Astrocyte (in vitro differentiated cells and primary cell): Measurements from ENCODE around the gene APLP2. TPM values are rescaled to one million over a fixed set of nuclear protein-coding genes. Genes with fewer than 3 reads are reported as not detected.

Experiments used
- DNase-seq: peaks from one replicate; pipeline ENCODE4 v3.0.0-alpha.2; 2010; ENCODE audit warnings: low read depth
- FAIRE-seq: peaks from 2 replicates; lab custom pipeline; 2011; peaks lifted over from hg19 to GRCh38; lab: Jason Lieb, UNC
- H2AFZ ChIP-seq: 2 replicates; pipeline ENCODE4 v1.6.0; 2012; ENCODE audit warnings: low read depth, low read length, inconsistent platforms
- H3K27ac ChIP-seq: 2 replicates; pipeline ENCODE4 v1.5.1; 2011; ENCODE audit warnings: low read depth, low read length, inconsistent platforms
- H3K27me3 ChIP-seq: 2 replicates; pipeline ENCODE4 v1.6.0; 2011; ENCODE audit warnings: low read length, inconsistent platforms; ENCODE audit not compliant: insufficient read depth
- H3K36me3 ChIP-seq: 2 replicates; pipeline ENCODE4 v1.5.1; 2011; ENCODE audit warnings: low read length, inconsistent platforms; ENCODE audit not compliant: insufficient read depth
- H3K4me1 ChIP-seq: 2 replicates; pipeline ENCODE4 v1.5.1; 2011; ENCODE audit warnings: low read length, inconsistent platforms; ENCODE audit not compliant: insufficient read depth
- H3K4me2 ChIP-seq: 2 replicates; pipeline ENCODE4 v1.6.0; 2012; ENCODE audit warnings: low read length, inconsistent platforms
- H3K4me3 ChIP-seq: 2 replicates; pipeline ENCODE4 v1.5.1; 2011; ENCODE audit warnings: low read depth, mild to moderate bottlenecking, low read length, inconsistent platforms; ENCODE audit not compliant: insufficient read depth
- H3K79me2 ChIP-seq: 2 replicates; pipeline ENCODE4 v1.6.0; 2012; ENCODE audit warnings: mild to moderate bottlenecking, low read length, inconsistent platforms; ENCODE audit not compliant: insufficient read depth
- H3K9ac ChIP-seq: 2 replicates; pipeline ENCODE4 v1.6.0; 2012; ENCODE audit warnings: mild to moderate bottlenecking, low read length, inconsistent platforms
- H3K9me3 ChIP-seq: 2 replicates; pipeline ENCODE4 v1.5.1; 2012; ENCODE audit warnings: low read depth, mild to moderate bottlenecking, low read length, inconsistent platforms; ENCODE audit not compliant: insufficient read depth
- H4K20me1 ChIP-seq: 2 replicates; pipeline ENCODE4 v1.6.0; 2012; ENCODE audit warnings: low read length, inconsistent platforms; ENCODE audit not compliant: insufficient read depth
- H3K27ac Mint-ChIP-seq: one replicate; pipeline ENCODE4 v1.8.0; 2021; ENCODE audit warnings: mild to moderate bottlenecking, mixed read lengths; ENCODE audit not compliant: unreplicated experiment
- H3K27me3 Mint-ChIP-seq: one replicate; pipeline ENCODE4 v1.8.0; 2021; ENCODE audit warnings: low read depth, mixed read lengths; ENCODE audit not compliant: unreplicated experiment
- H3K36me3 Mint-ChIP-seq: one replicate; pipeline ENCODE4 v1.8.0; 2021; ENCODE audit warnings: low read depth, mixed read lengths; ENCODE audit not compliant: unreplicated experiment
- H3K4me1 Mint-ChIP-seq: one replicate; pipeline ENCODE4 v1.8.0; 2021; ENCODE audit warnings: low read depth, mixed read lengths; ENCODE audit not compliant: unreplicated experiment
- H3K4me3 Mint-ChIP-seq: one replicate; pipeline ENCODE4 v1.8.0; 2021; ENCODE audit warnings: mild to moderate bottlenecking, moderate library complexity, mixed read lengths; ENCODE audit not compliant: unreplicated experiment
- H3K9me3 Mint-ChIP-seq: one replicate; pipeline ENCODE4 v1.8.0; 2021; ENCODE audit warnings: mild to moderate bottlenecking, mixed read lengths; ENCODE audit not compliant: unreplicated experiment
- EZH2 ChIP-seq: IDR thresholded peaks from 2 replicates; pipeline ENCODE4 v1.6.1; 2012; ENCODE audit warnings: mild to moderate bottlenecking, low read length, inconsistent platforms; ENCODE audit not compliant: insufficient read depth
- total RNA-seq: library from RNA; stranded (reverse); gene quantifications from 2 replicates; pipeline ENCODE4 v1.2.1, GENCODE V29; 2021
- TF ChIP-seq, protein P1 (sequence below): IDR thresholded peaks from 2 replicates; pipeline ENCODE4 v1.5.1; 2011; ENCODE audit warnings: low read depth, mild to moderate bottlenecking, inconsistent platforms, low read length, moderate library complexity; ENCODE audit not compliant: insufficient read depth

Gene APLP2
- total RNA-seq, 1 donor from 2014 or later = 849 TPM

DNA sequence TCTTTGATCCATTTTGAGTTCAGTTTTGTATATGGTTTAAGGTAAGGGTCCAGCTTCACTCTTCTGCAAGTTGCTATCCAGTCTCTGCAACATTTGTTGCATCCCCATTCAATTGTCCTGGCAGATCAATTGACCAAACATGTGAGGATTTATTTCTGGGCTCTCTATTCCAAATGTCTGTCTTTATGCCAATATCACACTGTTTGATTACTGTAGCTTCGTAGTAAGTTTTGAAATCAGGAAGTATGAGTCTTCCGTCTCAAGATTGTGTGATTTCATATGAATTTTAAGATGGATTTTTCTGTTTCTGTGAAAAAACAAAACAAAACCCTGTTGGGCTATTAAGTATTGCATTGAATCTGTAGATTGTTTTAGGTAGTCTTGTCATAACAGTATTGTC is 17.0 kb downstream of the APLP2 start:
- DNase-seq = no peak
- Histone ChIP-seq H3K79me2 (peaks cover 74% of the 10 kb centered on the region), H3K36me3 (no peaks in the 10 kb centered on the region), H3K9me3 (no peaks in the 10 kb centered on the region), H3K9ac (no peak overlapping the region), H3K4me3 (no peak overlapping the region), H4K20me1 (peaks cover 74% of the 10 kb centered on the region), H2AFZ (no peak overlapping the region), H3K4me1 (no peaks in the 10 kb centered on the region), H3K27ac (no peak overlapping the region), H3K4me2 (no peak overlapping the region), H3K27me3 (no peaks in the 10 kb centered on the region)
- TF ChIP-seq, protein P1, sequence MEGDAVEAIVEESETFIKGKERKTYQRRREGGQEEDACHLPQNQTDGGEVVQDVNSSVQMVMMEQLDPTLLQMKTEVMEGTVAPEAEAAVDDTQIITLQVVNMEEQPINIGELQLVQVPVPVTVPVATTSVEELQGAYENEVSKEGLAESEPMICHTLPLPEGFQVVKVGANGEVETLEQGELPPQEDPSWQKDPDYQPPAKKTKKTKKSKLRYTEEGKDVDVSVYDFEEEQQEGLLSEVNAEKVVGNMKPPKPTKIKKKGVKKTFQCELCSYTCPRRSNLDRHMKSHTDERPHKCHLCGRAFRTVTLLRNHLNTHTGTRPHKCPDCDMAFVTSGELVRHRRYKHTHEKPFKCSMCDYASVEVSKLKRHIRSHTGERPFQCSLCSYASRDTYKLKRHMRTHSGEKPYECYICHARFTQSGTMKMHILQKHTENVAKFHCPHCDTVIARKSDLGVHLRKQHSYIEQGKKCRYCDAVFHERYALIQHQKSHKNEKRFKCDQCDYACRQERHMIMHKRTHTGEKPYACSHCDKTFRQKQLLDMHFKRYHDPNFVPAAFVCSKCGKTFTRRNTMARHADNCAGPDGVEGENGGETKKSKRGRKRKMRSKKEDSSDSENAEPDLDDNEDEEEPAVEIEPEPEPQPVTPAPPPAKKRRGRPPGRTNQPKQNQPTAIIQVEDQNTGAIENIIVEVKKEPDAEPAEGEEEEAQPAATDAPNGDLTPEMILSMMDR = no peak
- TF ChIP-seq EZH2 = no peak
- Mint-ChIP-seq H3K27me3 (no peaks in the 10 kb centered on the region), H3K9me3 (no peaks in the 10 kb centered on the region), H3K4me1 (peaks cover 23% of the 10 kb centered on the region), H3K27ac (no peak overlapping the region), H3K4me3 (no peak overlapping the region), H3K36me3 (peaks cover 5% of the 10 kb centered on the region)
- no peak for FAIRE-seq

DNA sequence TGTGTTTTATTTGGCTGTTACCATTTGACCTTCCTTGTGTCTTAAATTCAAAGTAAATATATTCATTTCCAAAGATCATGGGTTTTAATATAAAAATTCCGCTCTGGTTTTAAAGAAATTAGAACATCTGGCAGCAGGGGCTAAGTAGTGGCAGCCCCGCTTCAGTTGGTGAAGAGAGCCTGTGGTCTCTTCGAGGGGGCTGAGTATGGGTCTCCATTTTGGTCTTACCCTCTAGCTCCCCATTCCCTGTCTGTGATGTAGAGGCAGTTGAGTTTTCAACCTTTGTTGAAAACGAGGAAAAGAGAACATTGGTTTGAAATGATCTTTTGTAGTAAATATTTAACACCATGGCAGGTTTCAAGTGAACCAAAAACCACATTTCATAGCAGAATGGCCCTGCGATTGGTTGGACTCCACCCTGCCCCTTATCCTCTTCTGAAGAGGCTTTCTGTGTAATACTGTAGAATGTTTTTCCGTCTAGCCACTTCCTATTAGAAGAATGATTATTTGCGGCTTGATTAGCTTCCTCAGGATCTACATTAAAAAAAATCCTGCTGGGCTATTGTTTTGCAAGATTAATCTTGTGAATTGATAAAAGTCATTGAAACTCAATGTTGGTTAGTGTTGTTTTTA is 17.7 kb downstream of the APLP2 start:
- TF ChIP-seq, protein P1 = no peak
- no peak for TF ChIP-seq EZH2
- Histone ChIP-seq H4K20me1 (peaks cover 69% of the 10 kb centered on the region), H3K9ac (no peak overlapping the region), H3K4me2 (no peak overlapping the region), H2AFZ (no peak overlapping the region), H3K9me3 (no peaks in the 10 kb centered on the region), H3K4me1 (no peaks in the 10 kb centered on the region), H3K4me3 (no peak overlapping the region), H3K27ac (no peak overlapping the region), H3K79me2 (peaks cover 69% of the 10 kb centered on the region), H3K36me3 (no peaks in the 10 kb centered on the region), H3K27me3 (no peaks in the 10 kb centered on the region)
- Mint-ChIP-seq H3K9me3 (no peaks in the 10 kb centered on the region), H3K4me3 (no peak overlapping the region), H3K4me1 (peaks cover 23% of the 10 kb centered on the region), H3K27me3 (no peaks in the 10 kb centered on the region), H3K36me3 (peaks cover 5% of the 10 kb centered on the region), H3K27ac (no peak overlapping the region)
- FAIRE-seq (no peak), DNase-seq (no peak)

DNA sequence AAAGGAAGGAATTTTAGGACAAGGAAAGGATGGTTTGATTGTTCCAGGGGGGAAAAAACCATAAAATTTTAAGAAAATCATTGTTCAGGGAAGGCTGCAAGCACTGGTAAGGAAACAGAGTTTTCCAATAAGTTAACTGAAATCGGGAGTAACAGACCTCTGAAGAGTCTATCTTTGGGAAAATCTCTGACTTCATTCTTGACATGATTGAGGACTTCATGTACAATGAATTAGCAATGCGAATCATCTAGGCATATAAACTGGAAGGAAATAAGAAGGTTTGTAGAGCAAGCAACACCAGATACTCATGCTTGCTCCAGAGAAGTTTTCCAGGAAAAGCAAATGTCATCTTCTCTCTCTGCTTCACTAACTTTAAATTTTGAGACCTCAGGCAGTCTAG is 18.5 kb downstream of the APLP2 start:
- DNase-seq (no peak), FAIRE-seq (no peak)
- Histone ChIP-seq H3K27ac (no peak overlapping the region), H3K4me3 (no peak overlapping the region), H3K9ac (no peak overlapping the region), H3K4me1 (no peaks in the 10 kb centered on the region), H2AFZ (no peak overlapping the region), H3K4me2 (no peak overlapping the region), H3K9me3 (no peaks in the 10 kb centered on the region), H3K36me3 (no peaks in the 10 kb centered on the region), H3K79me2 (peaks cover 67% of the 10 kb centered on the region), H4K20me1 (peaks cover 70% of the 10 kb centered on the region), H3K27me3 (peaks cover 3% of the 10 kb centered on the region)
- H3K27me3 Mint-ChIP-seq = no peaks in the 10 kb centered on the region
- H3K9me3 Mint-ChIP-seq = peaks cover 3% of the 10 kb centered on the region
- peaks cover 25% of the 10 kb centered on the region for H3K4me1 Mint-ChIP-seq
- no peak overlapping the region for H3K4me3 Mint-ChIP-seq
- no peak for TF ChIP-seq EZH2
- peaks cover 9% of the 10 kb centered on the region for H3K36me3 Mint-ChIP-seq
- no peak overlapping the region for H3K27ac Mint-ChIP-seq
